ENCODE data around the gene RUBCNL. TPM values are rescaled to one million over a fixed set of nuclear protein-coding genes. Genes with fewer than 3 reads are reported as not detected.

The RUBCNL gene
- total and polyA plus RNA-seq, 2 of the 8 experiments (the other 6 are each of a cell fraction or from before 2014, with no cell fraction given), result 2.6 to 4.9 TPM

GRCh38 chr13:46389457-46390451 is 2.7 kb upstream of the RUBCNL start:
- H2AK5ac ChIP-seq (ENCODE audit: low read depth, low read length), result no peak overlapping the region
- H3K79me2 ChIP-seq (ENCODE audit: control insufficient read depth in 1 of 2, insufficient read depth in 2 of 2, low read length in 2 of 2), result no peaks in the 10 kb centered on the region
- H4K91ac ChIP-seq (replicated peaks; ENCODE audit: insufficient read length, low read length), result no peak overlapping the region
- H2BK12ac ChIP-seq (ENCODE audit: low read depth, low read length), result no peak overlapping the region; the same call in 1 of the 2 replicates
- H4K5ac ChIP-seq (ENCODE audit: insufficient read length, low read depth, low read length), result no peak overlapping the region
- H2BK120ac ChIP-seq (replicated peaks; ENCODE audit: low read depth, low read length), result no peak overlapping the region
- no peak overlapping the region for H2BK15ac ChIP-seq (ENCODE audit: low read length)
- peaks cover 2 to 18% (median 8%) of the 10 kb centered on the region in 4 experiments; a peak in 5 of 7 replicates for H3K4me1 ChIP-seq (replicated peaks in 1 of 4; ENCODE audit: control insufficient read depth in 3 of 4, insufficient read depth in 4 of 4, low read length in 3 of 4)
- no peak overlapping the region for H3K18ac ChIP-seq (ENCODE audit: extremely low read depth, low read length)
- POLR2A ChIA-PET (ENCODE audit: partially characterized antibody), result no interaction called here
- no peak overlapping the region; a peak in 1 of 4 replicates for H3K4me2 ChIP-seq (ENCODE audit: insufficient read depth in 1 of 2, low read depth in 2 of 2, low read length in 2 of 2)
- H3K14ac ChIP-seq (ENCODE audit: insufficient read length), result no peak overlapping the region
- H3K4me3 ChIP-seq (ENCODE audit: extremely low read depth in 1 of 4, insufficient read depth in 2 of 4, low read depth in 3 of 4, low read length in 4 of 4), result no peak overlapping the region
- CTCF ChIA-PET (ENCODE audit: partially characterized antibody), result interaction anchor here (1.2 kb wide), 1 partner anchor 263 kb away, joined by 3 read pairs; no protein-coding TSS in a partner anchor
- peaks cover 5 to 29% (median 24%) of the 10 kb centered on the region in 4 experiments for H3K27me3 ChIP-seq (replicated peaks in 1 of 4; ENCODE audit: control insufficient read depth in 3 of 4, extremely low read depth in 1 of 4, insufficient read depth in 3 of 4, low read length in 3 of 4)
- TF ChIP-seq SIRT6 (IDR thresholded peaks at IDR 0.05; ENCODE audit: low read length), result no peak
- TF ChIP-seq KDM4A (IDR thresholded peaks at IDR 0.05; ENCODE audit: low read depth, low read length, severe bottlenecking), result no peak
- TF ChIP-seq TBP (IDR thresholded peaks at IDR 0.05; ENCODE audit: low read depth, low read length), result no peak
- no peak for TF ChIP-seq GTF2F1 (IDR thresholded peaks at IDR 0.05; ENCODE audit: borderline replicate concordance, low read depth, low read length)
- H4K8ac ChIP-seq (ENCODE audit: extremely low read depth, insufficient read depth, low read length), result no peak overlapping the region
- DNase-seq (ENCODE audit: low read depth in 1 of 2, low spot score in 2 of 2) (no peak), FAIRE-seq (no peak)
- peaks cover 11% of the 10 kb centered on the region for H3K23me2 ChIP-seq (ENCODE audit: low read depth, low read length)
- WGBS, 2 experiments (ENCODE audit: extremely low coverage in 1 of 2, insufficient coverage in 1 of 2, insufficient read length in 1 of 2, insufficient replicate concordance in 2 of 2, low coverage in 1 of 2, low lambda C conversion rate in 2 of 2, missing lambda C conversion rate in 1 of 2), result 80% methylated on average over 9 of the region's 9 CpGs; no CpG with 5 or more reads in 1 of the 2 experiments
- H3K4ac ChIP-seq (replicated peaks; ENCODE audit: insufficient read length, low read depth, low read length), result no peak overlapping the region
- no peak overlapping the region for H3K23ac ChIP-seq (ENCODE audit: insufficient read length)
- peak overlapping the region; percentile 96; the same call in 1 of the 2 replicates for H2AFZ ChIP-seq (ENCODE audit: low read length)
- H2BK5ac ChIP-seq (ENCODE audit: low read depth, low read length), result no peak overlapping the region
- no peak overlapping the region for H3K56ac ChIP-seq (replicated peaks; ENCODE audit: insufficient read length, low read depth, low read length)
- H2BK20ac ChIP-seq (ENCODE audit: low read length), result no peak overlapping the region
- no peak overlapping the region for H3K27ac ChIP-seq (ENCODE audit: low read depth, low read length)
- no peaks in the 10 kb centered on the region for H3K9me3 ChIP-seq (ENCODE audit: insufficient read depth in 2 of 2, low read depth in 1 of 2, low read length in 1 of 2)
- H3K79me1 ChIP-seq (ENCODE audit: low read depth, low read length), result no peaks in the 10 kb centered on the region
- H3K36me3 ChIP-seq (ENCODE audit: control insufficient read depth in 2 of 4, insufficient read depth in 4 of 4, low read length in 3 of 4), result no peaks in the 10 kb centered on the region
- H3K9ac ChIP-seq (replicated peaks in 1 of 4; ENCODE audit: extremely low read depth in 1 of 4, low read depth in 3 of 4, low read length in 3 of 4), result no peak overlapping the region
- peaks cover 0 to 1% of the 10 kb centered on the region in 2 experiments for H4K20me1 ChIP-seq (replicated peaks in 1 of 2; ENCODE audit: control insufficient read depth in 1 of 2, insufficient read depth in 2 of 2, low read length in 2 of 2)

Data from H1 (cell line).